Activated gamma-delta T cell (primary cell): ENCODE results near the gene SLC29A4.
"Not testable (repeated sequence)": the region's sequence is repeated elsewhere in the genome, so short reads cannot be mapped to it uniquely, and the experiment has no call there.

Experiments used
- DNase-seq: peaks from one replicate; lab custom pipeline; 2025; lab: John Stamatoyannopoulos, UW
- total RNA-seq, 2 donors: gene quantifications; one replicate each; lab custom pipeline; 2026; lab: John Stamatoyannopoulos, UW

Gene SLC29A4
- total RNA-seq, result 0.10 to 0.35 reads per million in 2 donors

GRCh38 chr7:5282543-5283316 is at the start of gene SLC29A4:
TSS of gene SLC29A4 (plus strand) at chr7:5282943. CDS start at chr7:5287817, 4,874 bp downstream.
- no peak for DNase-seq

DNA sequence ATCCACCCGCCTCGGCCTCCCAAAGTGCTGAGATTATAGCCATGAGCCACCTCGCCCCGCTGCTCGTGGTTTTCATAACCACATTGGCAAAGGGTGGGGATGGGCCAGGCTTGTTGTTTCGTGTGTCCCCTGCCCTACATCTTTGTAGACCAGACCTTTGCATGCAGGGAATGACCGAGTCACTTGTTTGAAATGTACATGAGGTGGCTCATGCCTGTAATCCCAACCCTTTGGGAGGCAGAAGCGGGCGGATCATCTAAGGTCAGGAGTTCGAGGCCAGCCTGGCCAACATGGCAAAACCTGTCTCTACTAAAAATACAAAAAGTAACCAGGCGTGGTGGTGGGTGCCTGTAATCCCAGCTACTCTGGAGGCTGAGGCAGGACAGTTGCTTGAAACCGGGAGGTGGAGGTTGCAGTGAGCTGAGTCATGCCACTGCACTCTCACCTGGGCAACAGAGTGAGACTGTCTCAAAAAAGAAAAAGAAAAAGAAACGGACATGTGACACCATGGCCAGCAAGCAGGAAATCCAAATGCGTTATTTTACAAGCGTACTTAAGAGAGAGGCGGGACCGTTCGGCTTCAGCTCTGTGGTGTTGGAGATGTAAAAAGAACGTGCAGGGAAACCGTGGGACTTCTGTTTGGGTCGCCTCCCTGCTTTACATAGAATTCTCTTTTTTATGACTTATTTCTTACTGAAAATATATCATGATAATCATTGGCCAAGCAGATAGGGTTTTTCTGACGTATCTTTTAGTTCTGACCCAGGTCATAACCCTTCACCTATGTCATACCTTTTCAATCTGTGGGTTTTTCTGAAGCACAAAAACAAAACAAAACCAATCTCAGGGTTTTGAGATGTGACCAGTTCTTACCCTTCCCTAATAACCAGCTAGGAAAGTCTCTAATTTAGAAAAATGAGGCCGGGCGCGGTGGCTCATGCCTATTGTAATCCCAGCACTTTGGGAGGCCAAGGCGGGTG is 47.6 kb upstream of the SLC29A4 start:
- no peak for DNase-seq

DNA sequence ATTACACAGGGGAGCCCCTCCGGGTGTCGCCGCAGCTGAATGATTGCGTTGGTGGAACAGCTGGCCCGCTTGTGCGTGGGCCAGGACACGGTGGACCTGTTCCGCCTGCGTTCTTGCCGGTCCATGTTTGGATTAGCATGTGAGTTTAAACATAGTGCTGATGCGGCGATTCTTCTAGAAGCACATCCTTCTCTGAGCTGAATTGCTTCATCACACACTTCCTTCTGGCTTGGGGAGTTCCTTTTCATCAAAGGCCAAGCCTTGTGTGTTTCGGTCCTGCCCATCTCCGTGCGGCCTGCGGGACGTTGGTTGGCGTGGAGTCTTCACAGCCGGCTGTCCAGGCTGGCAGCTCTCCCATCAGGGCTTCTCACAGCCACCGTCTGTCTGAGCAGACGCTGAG is 45.5 kb upstream of the SLC29A4 start:
- DNase-seq, result no peak

DNA sequence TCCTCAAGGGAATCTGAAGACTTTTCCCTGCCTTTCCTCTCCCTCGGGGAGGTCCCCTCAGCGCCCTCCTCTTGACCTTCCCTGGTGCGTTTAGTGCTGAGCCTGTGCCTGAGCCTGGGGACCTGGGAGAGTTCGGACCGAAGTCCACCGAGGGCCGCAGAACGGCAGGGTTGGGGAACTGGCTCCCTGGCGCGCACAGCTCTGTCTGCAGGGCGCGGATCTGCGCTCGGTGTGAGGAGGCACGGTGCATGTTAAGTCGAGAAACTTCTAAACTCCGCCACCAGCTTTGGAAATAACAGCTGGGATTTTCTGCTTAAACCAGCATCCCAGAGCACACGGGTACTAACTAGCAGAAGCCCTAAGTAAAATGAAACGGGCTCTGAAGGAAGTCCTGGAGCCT is 44.2 kb upstream of the SLC29A4 start:
- DNase-seq, result no peak

- DNase-seq, result no peak
These were observed 39.5 kb upstream of the SLC29A4 start for GRCh38 chr7:5243261-5243660.

GRCh38 chr7:5248201-5248885 is 34.4 kb upstream of the SLC29A4 start:
- no peak for DNase-seq

GRCh38 chr7:5250787-5251186 is 32.0 kb upstream of the SLC29A4 start:
- DNase-seq, result not testable (repeated sequence)

DNA sequence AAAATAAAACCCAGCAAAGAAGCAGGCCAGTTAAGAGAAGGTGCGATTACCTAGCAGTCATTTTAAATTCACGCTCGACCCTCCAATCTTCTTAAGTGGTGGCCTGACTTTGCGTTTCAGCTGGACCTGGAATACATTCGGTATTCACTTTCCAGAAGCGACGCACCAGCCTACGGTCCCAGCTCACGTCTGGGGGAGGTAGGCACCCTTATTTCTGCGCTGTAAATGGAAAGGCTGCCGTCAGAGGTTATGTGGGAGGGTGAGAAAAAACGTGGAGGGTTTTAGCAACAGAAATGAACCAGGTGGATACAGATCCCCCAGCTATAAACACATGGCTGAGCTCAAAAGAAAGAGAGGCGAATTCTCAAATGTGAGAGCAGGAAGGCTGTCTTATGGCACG is 29.2 kb upstream of the SLC29A4 start:
- not testable (repeated sequence) for DNase-seq

GRCh38 chr7:5254371-5254770 is 28.4 kb upstream of the SLC29A4 start:
- DNase-seq, result not testable (repeated sequence)

- no peak for DNase-seq
These were observed 26.9 kb upstream of the SLC29A4 start for GRCh38 chr7:5255832-5256231.

DNA sequence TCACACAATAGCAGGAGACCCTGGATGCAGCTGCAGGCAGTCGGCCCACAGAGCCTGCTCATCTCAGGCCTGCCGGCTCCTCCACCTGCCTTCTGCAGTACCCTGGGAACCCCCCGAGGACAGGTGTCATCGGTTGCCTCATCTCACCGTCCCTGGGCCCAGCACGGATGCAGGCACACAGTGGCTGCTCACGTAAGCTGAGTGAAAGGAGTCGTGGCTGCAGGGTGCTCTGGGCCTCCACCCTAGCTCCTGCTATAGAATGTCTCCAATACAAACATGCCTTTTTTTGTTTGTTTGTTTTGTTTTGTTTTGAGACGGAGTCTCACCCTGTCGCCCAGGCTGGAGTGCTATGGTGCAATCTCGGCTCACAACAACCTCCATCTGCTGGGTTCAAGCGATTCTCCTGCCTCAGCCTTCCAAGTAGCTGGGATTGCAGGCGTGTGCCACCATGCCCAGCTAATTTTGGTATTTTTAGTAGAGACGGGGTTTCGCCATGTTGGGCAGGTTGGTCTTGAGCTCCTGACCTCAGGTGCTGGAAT is 22.1 kb upstream of the SLC29A4 start:
- DNase-seq, result not testable (repeated sequence)

GRCh38 chr7:5263066-5263465 is 19.7 kb upstream of the SLC29A4 start:
- not testable (repeated sequence) for DNase-seq

- DNase-seq, result no peak
These were observed 17.2 kb upstream of the SLC29A4 start for GRCh38 chr7:5265320-5266190.

GRCh38 chr7:5266191-5267028 is 16.3 kb upstream of the SLC29A4 start:
- DNase-seq, result no peak

DNA sequence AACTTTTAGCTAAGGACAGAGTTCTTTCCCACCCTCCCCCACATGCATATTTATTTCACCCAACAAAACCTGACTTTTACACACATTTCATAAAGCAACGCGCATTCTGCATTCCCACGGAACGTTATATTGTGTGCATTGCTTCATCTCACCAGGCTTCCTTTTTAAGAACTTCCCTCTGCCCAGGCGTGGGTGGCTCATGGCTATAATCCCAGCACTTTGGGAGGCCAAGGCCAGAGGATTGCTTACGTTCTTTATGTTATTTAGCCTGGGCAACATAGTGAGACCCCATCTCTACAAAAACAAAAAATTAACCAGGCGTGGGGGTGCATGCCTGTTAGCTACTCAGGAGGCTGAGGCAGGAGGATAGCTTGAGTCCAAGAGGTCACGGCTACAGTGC is 14.9 kb upstream of the SLC29A4 start:
- not testable (repeated sequence) for DNase-seq

GRCh38 chr7:5269992-5270657 is 12.6 kb upstream of the SLC29A4 start:
- DNase-seq, result not testable (repeated sequence)

DNA sequence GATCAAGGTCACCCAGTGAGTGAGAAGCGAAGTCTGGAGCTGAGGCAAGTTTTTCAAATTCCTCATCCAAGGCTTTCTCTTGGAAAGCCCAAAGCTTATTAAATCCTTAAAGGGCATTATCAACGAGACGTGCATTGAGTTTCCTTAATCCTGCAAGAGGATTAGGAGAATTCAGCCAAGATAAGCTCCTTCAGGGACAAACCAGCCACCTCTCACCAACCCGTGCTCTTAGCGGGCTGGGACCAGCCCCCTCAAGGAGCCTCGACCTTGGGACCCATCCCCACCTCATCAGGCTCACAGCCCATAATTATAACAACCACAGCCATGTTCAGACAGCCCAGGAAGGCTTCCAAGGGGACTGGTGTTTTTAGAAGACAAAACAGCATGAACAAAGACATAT is 12.0 kb upstream of the SLC29A4 start:
- no peak for DNase-seq

DNA sequence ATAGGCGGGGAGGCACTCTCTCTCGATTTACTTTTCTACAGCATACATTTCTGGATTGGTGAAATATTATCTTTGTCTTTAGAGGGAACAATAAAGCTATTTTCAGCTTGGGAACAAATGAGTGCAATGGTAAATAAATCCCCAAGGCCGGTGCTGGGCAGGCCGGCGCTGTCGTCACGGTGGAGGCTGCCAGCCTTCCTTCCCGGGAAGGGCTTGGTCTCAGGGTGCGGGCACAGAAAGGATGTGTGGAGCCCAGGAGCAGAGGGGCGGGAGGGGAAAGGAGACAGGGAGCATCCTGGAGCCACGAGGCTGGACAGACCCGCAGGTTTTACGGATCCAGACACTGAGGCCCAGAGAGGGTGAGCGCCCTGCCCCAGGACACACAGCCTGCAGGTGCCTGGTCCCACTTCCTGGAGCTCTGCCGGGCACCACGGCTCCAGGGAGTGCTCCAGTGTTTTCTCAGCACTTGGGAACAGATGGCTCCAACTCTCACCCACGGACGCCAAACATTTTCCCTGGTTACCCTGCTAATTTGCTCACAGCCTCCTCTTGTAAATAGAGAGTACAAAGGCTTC is 8.8 kb upstream of the SLC29A4 start:
- not testable (repeated sequence) for DNase-seq

DNA sequence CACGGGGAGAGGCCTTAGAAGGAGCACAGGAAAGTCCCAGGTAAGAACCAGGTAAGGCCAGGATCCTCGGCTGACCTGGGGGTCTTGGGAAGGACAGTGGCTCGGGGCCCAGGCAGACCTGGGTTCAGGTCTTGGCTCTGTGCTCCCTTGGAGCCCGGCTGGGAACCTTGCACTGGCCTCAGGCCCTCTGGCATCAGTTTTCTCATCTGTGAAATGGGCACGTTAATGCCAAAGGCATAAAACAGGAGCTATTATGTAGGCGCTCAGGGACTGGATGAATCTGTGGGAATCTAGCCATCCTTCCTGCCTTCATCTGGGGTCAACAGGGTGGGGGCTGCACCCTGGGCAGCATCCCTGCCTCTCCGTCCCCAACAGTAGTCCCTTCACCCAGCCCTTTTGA is 8.3 kb upstream of the SLC29A4 start:
- no peak for DNase-seq
